ENCODE results near the gene HSPA9.

DNA sequence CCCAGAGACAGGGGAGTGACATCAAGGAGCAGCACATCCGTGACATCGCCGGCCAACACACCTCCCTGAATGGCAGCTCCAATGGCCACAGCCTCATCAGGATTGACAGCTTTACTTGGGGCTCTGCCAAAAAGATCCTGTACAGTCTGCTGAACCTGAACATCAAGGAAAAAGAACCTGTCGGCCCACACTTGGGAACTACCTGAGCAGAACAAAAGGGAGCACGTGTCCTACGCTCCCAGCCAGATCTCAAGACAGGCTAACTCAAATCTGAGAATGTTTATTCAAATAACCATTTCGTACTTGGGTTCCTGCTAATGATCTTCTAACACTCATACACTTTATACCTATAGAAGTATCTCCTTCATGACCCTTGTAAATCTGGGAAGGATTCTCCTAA lies 15.3 kb downstream of the HSPA9 start:
- TF ChIP-seq CTCF (IDR thresholded peaks at IDR 0.05): no peak
- no peak for TF ChIP-seq FOXK1 (CRISPR knock-in tag; IDR thresholded peaks at IDR 0.05)
- TF ChIP-seq, protein P1, sequence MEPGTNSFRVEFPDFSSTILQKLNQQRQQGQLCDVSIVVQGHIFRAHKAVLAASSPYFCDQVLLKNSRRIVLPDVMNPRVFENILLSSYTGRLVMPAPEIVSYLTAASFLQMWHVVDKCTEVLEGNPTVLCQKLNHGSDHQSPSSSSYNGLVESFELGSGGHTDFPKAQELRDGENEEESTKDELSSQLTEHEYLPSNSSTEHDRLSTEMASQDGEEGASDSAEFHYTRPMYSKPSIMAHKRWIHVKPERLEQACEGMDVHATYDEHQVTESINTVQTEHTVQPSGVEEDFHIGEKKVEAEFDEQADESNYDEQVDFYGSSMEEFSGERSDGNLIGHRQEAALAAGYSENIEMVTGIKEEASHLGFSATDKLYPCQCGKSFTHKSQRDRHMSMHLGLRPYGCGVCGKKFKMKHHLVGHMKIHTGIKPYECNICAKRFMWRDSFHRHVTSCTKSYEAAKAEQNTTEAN (CRISPR knock-in tag; IDR thresholded peaks at IDR 0.05): no peak
- no peak for TF ChIP-seq ATF2 (CRISPR knock-in tag; IDR thresholded peaks at IDR 0.05; ENCODE audit: borderline replicate concordance, low read depth)
- TF ChIP-seq ZSCAN18 (CRISPR knock-in tag; IDR thresholded peaks at IDR 0.05): no peak
- no peak for TF ChIP-seq MAX (CRISPR knock-in tag; IDR thresholded peaks at IDR 0.05)
- TF ChIP-seq CREB1 (CRISPR knock-in tag; IDR thresholded peaks at IDR 0.05): no peak
- TF ChIP-seq JUN (CRISPR knock-in tag; IDR thresholded peaks at IDR 0.05): no peak

Measured in WTC11 (cell line).